Keratinocyte (primary cell): Measurements from ENCODE around the gene RASGEF1C.

Experiments used
- CTCF ChIP-seq, 3 experiments: IDR thresholded peaks in 1 of 3; conservative IDR thresholded peaks in 1 of 3; optimal IDR thresholded peaks in 1 of 3; 2 replicates in 2 of 3; 3 replicates in 1 of 3; pipeline versions ENCODE3 to v1.5.1; 2011; ENCODE audit warnings: low read length in 3 of 3, mild to moderate bottlenecking in 3 of 3, moderate library complexity in 2 of 3, control low read depth in 1 of 3, inconsistent platforms in 1 of 3; ENCODE audit not compliant: insufficient read depth in 2 of 3; ENCODE audit errors: extremely low read depth in 1 of 3
- EZH2 ChIP-seq: IDR thresholded peaks from one replicate; pipeline ENCODE4 v1.6.1; 2012; ENCODE audit warnings: inconsistent platforms, mild to moderate bottlenecking, low read length, moderate library complexity

GRCh38 chr5:180156141-180156540 is 52.9 kb downstream of the RASGEF1C start:
- TF ChIP-seq EZH2: no peak
- no peak for TF ChIP-seq CTCF (optimal IDR thresholded peaks at IDR 0.05 in 1 of 3, IDR thresholded peaks at IDR 0.05 in 1 of 3, conservative IDR thresholded peaks at IDR 0.05 in 1 of 3; ENCODE audit: extremely low read depth in 1 of 3, insufficient read depth in 2 of 3, low read length in 3 of 3)
